ENCODE measurements around the gene AKAP12.
A peak's percentile ranks its signal among the peaks of the same experiment; 100 is the strongest.
"Not testable (repeated sequence)": the region's sequence is repeated elsewhere in the genome, so short reads cannot be mapped to it uniquely, and the experiment has no call there.

Gene AKAP12

GRCh38 chr6:151317103-151317994 lies 77.6 kb downstream of the AKAP12 start:
- DNase-seq: no peak

- no peak for DNase-seq
These were observed 78.2 kb downstream of the AKAP12 start for GRCh38 chr6:151317995-151318365.

- no peak for DNase-seq
These were observed 80.4 kb downstream of the AKAP12 start for GRCh38 chr6:151320140-151320539.

GRCh38 chr6:151321438-151321837 lies 81.7 kb downstream of the AKAP12 start:
- no peak for DNase-seq

- DNase-seq: no peak
These were observed 82.8 kb downstream of the AKAP12 start for GRCh38 chr6:151322570-151322969.

GRCh38 chr6:151323791-151324487 lies 84.2 kb downstream of the AKAP12 start:
- peak; percentile 70 for DNase-seq

GRCh38 chr6:151324488-151324825 lies 84.7 kb downstream of the AKAP12 start:
- DNase-seq: no peak

GRCh38 chr6:151325075-151326050 lies 85.6 kb downstream of the AKAP12 start:
- DNase-seq: peak; percentile 7

GRCh38 chr6:151326116-151326825 lies 86.5 kb downstream of the AKAP12 start:
- DNase-seq: no peak

GRCh38 chr6:151327101-151327500 lies 87.3 kb downstream of the AKAP12 start:
- no peak for DNase-seq

GRCh38 chr6:151330130-151330696 lies 90.4 kb downstream of the AKAP12 start:
- DNase-seq: no peak

- no peak for DNase-seq
These were observed 96.2 kb downstream of the AKAP12 start for GRCh38 chr6:151335930-151336329.

- no peak for DNase-seq
These were observed 99.0 kb downstream of the AKAP12 start for GRCh38 chr6:151338651-151339200.

- no peak for DNase-seq
These were observed 99.6 kb downstream of the AKAP12 start for GRCh38 chr6:151339369-151339768.

GRCh38 chr6:151340219-151340978 lies 100.6 kb downstream of the AKAP12 start:
- no peak for DNase-seq

GRCh38 chr6:151341476-151342195 lies 101.9 kb downstream of the AKAP12 start:
- no peak for DNase-seq

GRCh38 chr6:151342750-151343149 lies 103.0 kb downstream of the AKAP12 start:
- not testable (repeated sequence) for DNase-seq

- DNase-seq: no peak
These were observed 110.0 kb downstream of the AKAP12 start for GRCh38 chr6:151349651-151350270.

GRCh38 chr6:151350442-151351145 lies 110.8 kb downstream of the AKAP12 start:
- no peak for DNase-seq
